Activated effector memory CD4-positive, alpha-beta T cell treated with Interleukin-2 at 50 U/mL for 16 hours (primary cell): ENCODE measurements around the gene LLPH.

Experiments
- DNase-seq: peaks from one replicate; pipeline ENCODE4 v3.0.0-alpha.2; 2020

LLPH gene

DNA sequence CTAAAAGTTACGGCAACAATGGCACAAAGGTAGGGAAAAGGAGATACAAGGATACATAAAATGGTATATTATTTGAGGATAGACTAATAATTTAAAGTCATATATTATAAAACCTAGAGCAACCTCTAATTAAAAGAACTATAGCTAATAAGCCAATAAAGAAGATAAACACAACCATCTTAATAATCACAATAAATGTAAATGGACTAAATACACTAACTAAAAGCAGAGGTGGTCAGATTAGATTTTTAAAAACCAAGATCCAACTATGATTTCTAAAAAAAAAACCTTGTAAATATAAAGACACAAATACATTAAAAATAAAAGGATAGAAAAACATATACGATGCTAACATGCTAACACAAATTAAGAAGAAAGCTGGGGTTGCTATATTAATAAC is 10.7 kb upstream of the LLPH start:
- no peak for DNase-seq

DNA sequence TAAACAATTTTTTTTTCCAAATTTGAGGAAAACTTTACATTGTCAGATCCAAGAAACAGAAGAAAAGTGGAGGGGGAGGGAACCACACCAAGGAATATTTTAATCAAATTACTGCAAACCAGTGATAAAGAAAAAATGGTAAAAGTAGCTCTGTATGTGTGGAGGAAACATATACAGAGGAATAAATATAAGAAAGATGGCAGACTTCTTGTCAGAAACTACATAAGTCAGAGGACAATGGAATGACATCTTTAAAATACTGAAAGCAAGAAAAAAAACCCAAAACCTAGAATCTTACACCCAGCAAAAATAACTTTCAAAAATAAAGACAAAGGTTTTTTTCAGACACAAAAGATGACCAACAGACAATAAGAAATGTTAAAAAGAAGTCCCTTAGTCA is 10.2 kb upstream of the LLPH start:
- no peak for DNase-seq

DNA sequence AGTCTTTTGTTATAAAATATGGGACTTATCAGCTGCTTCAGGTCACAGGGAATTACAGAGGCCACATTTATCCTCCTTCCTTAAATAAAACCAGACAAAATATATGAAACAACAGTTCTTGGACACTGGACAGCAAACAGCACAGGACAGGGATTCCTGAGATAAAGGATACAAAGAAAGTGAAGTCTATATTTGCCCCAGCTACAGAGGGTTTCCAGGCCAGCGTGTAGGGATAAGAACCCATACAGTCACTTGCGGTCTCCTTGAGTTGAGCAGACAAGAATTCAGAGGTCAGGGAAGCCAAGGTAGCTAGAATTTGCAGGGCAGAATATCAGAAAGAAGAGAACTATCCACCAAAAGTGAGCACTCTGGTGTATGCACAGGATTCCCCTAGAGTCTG is 8.8 kb upstream of the LLPH start:
- no peak for DNase-seq

DNA sequence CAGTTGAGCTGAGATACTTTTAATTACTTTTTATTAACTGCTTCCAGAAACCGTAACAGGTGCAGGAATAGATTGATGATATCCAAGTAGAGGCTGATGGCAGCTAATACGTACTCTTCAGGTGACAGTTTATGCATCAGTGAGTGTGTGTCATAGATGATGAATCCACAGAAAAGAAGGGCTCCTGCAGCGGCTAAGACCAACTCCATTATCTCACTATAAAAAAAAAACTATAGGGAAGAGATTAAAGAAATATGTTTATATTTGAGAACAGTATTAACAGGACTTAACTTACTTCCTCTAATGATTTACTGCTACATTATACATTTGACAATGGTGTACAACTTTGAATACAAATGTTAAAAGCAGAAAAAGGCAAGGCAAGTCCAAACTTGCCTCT is 7.4 kb upstream of the LLPH start:
- DNase-seq = no peak

GRCh38 chr12:66132408-66132807 is 1.9 kb upstream of the LLPH start:
- DNase-seq = no peak

GRCh38 chr12:66131067-66131688 is 628 bp upstream of the LLPH start:
- no peak for DNase-seq

GRCh38 chr12:66129934-66130266 is 650 bp downstream of the LLPH start:
- no peak for DNase-seq

DNA sequence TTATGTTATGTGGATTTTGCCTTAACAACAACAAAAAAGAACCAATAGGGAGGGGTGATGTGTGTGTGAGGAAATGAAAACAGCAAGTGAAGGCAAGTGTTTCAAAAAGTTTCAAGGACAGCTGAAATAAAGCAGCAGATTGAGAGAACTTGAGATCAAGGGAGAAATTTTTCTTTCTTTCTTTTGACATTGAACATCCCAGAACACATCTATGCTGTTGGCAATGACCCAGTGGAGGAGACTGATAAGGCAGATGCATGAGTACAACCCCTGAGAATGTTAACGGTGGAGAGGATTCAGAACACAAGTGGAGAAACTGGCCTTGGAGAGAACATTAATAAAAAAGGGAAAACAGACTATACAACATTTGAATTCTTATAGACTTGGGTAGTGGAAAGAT is 2.9 kb downstream of the LLPH start:
- no peak for DNase-seq

- no peak for DNase-seq
Measured at GRCh38 chr12:66120477-66120876, 10.1 kb downstream of the LLPH start.

DNA sequence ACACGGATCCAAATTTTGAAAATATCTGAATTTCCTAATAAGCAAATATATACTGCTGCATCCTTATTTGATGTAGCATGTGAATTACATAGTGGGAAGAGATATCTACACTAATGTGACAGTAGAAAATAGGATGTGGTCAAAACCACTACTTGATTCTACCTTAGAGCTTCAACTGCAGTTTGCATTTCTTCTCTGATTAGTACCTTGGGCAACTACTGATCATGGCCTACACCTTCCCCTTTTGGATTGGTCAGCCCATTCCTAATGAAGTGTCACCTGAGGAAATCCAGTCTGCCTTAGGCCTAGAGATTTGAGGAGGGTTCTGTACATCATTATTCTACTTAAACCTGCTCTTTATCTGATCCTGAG is 10.7 kb downstream of the LLPH start:
- no peak for DNase-seq

DNA sequence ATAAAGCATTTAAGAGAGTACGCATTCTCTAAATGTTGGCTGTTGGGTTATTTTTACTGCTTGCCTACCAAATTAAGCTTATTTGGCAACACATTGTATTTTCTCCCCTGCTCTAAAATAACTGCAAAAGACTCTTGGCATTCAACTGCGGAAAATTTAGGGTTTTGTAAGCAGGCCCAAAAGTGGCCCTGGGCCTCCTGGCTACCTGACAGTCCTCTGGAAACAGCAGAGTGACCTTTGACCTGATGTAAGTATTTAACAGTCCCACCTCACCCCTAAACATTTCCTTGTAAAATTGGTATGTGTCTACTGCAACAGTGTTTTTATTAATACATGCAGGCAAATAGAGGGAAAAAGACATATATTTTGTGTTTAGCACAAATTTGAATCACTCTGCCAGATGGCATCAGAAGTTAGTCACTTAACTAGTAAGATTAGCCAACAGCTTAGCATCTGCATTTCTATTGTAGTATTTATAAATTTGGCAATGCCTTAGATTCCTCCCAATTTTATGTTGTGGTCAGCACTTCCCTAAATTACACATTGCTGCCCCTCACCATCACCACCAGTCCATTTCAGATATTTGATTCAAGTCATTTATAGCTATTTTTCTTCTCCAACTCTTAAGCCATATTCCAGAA is 11.2 kb downstream of the LLPH start:
- no peak for DNase-seq

- DNase-seq = no peak
Measured at GRCh38 chr12:66118240-66118891, 12.2 kb downstream of the LLPH start.

DNA sequence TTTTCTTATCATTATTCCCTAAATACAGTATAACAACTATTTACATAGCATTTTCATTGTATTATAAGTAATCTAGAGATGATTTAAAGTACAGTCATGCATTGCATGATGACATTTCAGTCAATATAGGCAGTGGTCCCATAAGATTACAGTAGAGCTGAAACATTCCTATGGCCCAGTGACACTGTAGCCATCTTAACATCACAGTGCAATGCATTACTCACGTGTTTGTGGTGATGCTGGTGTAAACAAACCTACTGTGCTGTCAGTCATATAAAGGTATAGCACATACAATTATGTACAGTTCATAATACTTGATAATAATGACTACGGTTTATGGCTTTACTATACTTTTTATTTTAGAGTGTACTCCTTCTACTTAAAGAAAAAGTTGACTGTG is 13.3 kb downstream of the LLPH start:
- no peak for DNase-seq

- no peak for DNase-seq
Measured at GRCh38 chr12:66115071-66115600, 15.4 kb downstream of the LLPH start.

- DNase-seq = no peak
Measured at GRCh38 chr12:66113471-66113870, 17.1 kb downstream of the LLPH start.

GRCh38 chr12:66111605-66112004 is 18.9 kb downstream of the LLPH start:
- no peak for DNase-seq

GRCh38 chr12:66109056-66109455 is 21.5 kb downstream of the LLPH start:
- DNase-seq = no peak

GRCh38 chr12:66108386-66108785 is 22.2 kb downstream of the LLPH start:
- no peak for DNase-seq

GRCh38 chr12:66107451-66107915 is 23.1 kb downstream of the LLPH start:
- DNase-seq = no peak

DNA sequence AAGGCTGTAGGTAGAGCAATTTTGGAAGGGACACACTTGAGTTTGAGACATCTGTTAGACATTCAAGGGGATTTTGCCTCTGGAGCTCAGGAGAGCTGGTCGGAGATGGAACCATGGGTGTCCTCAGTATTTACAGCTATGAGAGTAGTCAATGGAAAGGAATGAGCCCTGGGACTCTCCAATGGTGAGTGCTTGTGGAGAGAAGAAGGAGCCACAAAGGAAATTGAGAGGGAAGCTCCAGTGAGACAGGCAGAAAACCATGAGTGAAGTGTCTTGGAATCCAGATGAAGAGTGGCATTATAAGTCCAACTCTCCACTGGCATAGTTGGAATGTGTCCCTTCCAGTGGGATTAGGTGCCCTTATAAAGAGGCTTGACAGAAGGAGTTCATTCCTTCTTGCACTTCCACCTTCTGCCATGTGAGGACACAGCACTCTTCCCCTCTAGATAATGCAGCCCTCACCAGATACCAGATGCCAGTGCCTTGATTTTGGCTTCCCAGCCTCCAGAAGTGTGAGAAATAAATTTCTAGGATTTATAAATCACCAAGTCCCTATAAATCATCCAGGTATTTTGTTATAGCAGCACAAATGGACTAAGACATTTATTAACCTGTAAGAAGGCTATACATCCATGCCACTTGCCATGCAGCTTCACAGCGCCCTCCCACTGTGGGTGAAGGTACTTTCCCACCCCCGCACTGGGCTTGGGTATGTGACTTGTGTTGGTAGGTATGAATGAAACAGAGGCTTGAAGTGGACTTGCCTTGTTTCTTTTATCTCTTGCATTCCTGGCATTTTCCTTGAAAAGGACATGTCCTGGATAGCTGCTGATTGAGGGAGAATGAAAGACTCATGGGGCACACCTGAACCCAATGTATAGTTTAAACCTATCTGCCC is 27.3 kb downstream of the LLPH start:
- no peak for DNase-seq

DNA sequence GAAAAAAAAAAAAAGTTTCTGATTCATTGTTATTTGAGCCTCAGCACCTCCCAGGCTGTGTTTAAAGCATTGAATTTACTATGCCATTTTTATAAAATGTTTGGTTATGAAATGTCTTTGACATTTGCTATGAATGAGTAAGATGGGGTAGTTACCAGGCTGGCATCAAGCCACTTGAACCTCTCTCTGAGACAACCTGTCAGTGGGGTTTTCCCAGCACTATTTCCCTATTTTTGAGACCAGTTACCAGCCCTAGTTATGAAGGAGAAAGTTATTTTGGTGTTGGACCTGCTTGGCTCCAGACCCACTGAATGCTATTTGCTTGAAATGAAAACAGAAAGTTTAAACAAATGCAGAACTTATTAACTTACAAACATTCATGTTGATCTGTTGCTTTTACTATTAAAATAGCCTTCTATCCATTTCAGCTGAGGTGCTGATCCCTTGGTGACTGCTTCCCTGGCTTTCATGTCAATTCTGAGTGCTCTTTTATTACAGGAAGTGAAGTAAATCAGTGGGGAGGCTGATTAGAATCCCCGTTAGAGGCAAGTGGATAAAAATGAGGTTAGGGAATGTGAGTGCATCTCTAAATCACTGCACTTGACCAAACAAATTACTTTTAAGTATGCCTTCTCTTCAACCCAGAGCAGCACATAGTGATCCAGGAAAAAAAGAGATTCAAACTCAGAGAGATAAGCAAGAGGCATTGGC is 37.8 kb downstream of the LLPH start:
- no peak for DNase-seq

DNA sequence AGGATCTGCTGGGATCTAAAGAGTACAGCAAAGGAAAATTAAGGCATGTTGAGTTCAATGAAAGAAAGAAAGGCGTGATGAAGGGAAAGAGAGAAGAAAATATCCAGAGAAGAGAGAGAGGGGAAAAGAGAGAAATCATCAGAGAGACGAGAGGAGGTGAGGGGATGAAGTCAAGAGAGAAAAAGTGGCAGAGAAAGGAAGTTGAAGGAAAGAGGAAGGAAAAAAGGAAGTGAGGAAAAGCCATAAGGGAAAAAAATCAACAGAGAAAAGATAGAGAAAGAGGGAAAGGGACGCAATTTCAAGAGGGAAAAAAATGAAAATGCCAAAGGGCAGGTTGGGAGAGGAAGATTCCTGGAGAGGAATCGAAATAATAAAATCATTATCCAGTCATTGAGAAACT is 40.4 kb downstream of the LLPH start:
- DNase-seq = no peak
